Stimulated activated effector memory CD8-positive, alpha-beta T cell treated with anti-CD3 and anti-CD28 coated beads, Interleukin-12 subunit alpha, Interleukin-12 subunit beta, amount 100 ng/mL, for 72 hours (primary cell): Measurements from ENCODE around the gene AKR1B15.

Source experiments
- ATAC-seq: fragments of 150-1000 bp; cut with Tn5 transposase; 2 replicates; pipeline ENCODE4 v1.10.0; 2021
- DNase-seq, 2 donors: peaks; one replicate each; pipeline ENCODE4 v3.0.0; 2021 to 2022; ENCODE audit warnings: low spot score in 2 of 2
- H3K27ac Mint-ChIP-seq: one replicate; pipeline ENCODE4 v1.8.0; 2022; ENCODE audit warnings: mild to moderate bottlenecking, mixed read lengths
- H3K36me3 Mint-ChIP-seq: one replicate; pipeline ENCODE4 v1.8.0; 2022; ENCODE audit warnings: mild to moderate bottlenecking, mixed read lengths
- H3K4me1 Mint-ChIP-seq: one replicate; pipeline ENCODE4 v1.8.0; 2022; ENCODE audit warnings: mixed read lengths
- H3K4me3 Mint-ChIP-seq: one replicate; pipeline ENCODE4 v1.8.0; 2022; ENCODE audit warnings: mild to moderate bottlenecking, mixed read lengths
- H3K9me3 Mint-ChIP-seq: one replicate; pipeline ENCODE4 v1.8.0; 2022; ENCODE audit warnings: mixed read lengths

Gene AKR1B15

DNA sequence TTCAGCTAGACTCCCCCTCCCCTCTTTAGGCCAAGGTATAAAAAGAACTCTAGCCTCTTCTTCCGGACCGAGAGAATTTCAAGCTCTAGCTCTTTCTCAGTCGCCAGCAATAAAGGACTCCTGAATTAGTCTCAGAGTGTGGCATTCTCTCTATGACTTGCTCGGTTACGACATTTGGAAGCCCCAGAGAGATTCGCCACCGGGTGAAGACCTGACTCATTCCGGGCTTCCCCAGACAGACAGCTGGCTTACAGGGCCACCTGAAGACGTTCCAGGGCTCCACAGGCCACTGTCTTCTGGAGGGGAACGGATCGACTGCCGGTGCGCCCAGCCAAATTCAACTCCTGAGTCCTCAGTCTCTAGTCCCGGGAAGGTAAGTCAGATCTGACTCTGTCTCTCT, at the start of gene AKR1B15:
Gene AKR1B15 (plus strand): TSS at position 234 of the 400 bp plus-strand sequence. CDS start 15,510 bp downstream, outside the sequence.
- H3K4me1 Mint-ChIP-seq, result peaks cover 8% of the 10 kb centered on the region
- DNase-seq, result peak; percentile 8 to 68
- no peak within 1 kb of the TSS for H3K4me3 Mint-ChIP-seq
- no peak within 1 kb of the TSS for H3K27ac Mint-ChIP-seq
- no peaks in the 10 kb centered on the region for H3K9me3 Mint-ChIP-seq
- peak; percentile 93 for ATAC-seq
- no peaks in the 10 kb centered on the region for H3K36me3 Mint-ChIP-seq

- ATAC-seq, result no peak
- Mint-ChIP-seq H3K9me3 (no peaks in the 10 kb centered on the region), H3K36me3 (no peaks in the 10 kb centered on the region)
These were observed 48.5 kb upstream of the AKR1B15 start for GRCh38 chr7:134500406-134500805.

GRCh38 chr7:134500982-134501381, 47.9 kb upstream of the AKR1B15 start:
- Mint-ChIP-seq H3K9me3 (no peaks in the 10 kb centered on the region), H3K4me3 (no peak overlapping the region), H3K36me3 (no peaks in the 10 kb centered on the region), H3K4me1 (no peaks in the 10 kb centered on the region), H3K27ac (no peak overlapping the region)
- DNase-seq, result no peak
- ATAC-seq, result no peak

More at GRCh38 chr7:134500406-134500805, 48.5 kb upstream of the AKR1B15 start:
- no peaks in the 10 kb centered on the region for H3K4me1 Mint-ChIP-seq
- H3K27ac Mint-ChIP-seq, result no peak overlapping the region
- no peak for DNase-seq
- H3K4me3 Mint-ChIP-seq, result no peak overlapping the region

DNA sequence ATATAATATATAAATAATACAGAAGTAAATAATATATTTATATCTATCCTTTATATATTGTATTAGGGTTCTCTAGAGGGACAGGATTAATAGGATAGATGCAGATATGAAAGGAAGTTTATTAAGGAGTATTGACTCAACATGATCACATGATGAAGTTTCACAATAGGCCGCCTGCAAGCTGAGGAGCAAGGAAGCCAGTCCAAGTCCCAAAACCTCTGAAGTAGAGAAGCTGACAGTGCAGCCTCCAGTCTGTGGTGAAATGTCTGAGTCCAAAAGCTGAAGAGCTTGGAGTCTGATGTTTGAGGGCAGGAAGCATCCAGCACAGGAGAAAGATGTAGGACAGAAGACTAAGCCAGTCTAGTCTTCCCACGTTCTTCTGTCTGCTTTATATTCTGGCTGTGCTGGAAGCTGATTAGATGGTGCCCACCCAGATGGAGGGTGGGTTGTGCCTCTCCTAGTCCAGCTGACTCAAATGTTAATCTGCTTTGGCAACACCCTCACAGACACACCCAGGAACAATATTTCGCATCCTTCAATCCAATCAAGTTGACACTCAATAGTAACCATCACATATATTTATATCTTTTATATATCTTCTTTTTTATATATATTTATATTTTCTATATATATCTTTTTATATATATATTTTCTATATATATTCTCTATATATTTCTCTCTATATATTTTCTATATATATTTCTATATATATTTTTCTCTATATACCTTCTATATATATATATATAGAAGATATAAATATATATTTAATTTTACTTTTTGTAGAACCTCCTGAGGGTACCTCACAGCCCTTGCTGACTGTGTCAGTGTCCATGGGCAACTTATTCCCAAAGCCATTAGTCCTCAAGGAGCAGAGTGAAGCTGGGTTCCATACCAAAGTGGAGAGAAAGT, 46.2 kb upstream of the AKR1B15 start:
- no peaks in the 10 kb centered on the region for H3K9me3 Mint-ChIP-seq
- H3K4me1 Mint-ChIP-seq, result no peaks in the 10 kb centered on the region
- ATAC-seq (no peak), DNase-seq (no peak)
- no peak overlapping the region for H3K4me3 Mint-ChIP-seq
- no peak overlapping the region for H3K27ac Mint-ChIP-seq
- no peaks in the 10 kb centered on the region for H3K36me3 Mint-ChIP-seq

GRCh38 chr7:134504660-134505164, 44.2 kb upstream of the AKR1B15 start:
- ATAC-seq, result no peak
- Mint-ChIP-seq H3K27ac (no peak overlapping the region), H3K4me3 (no peak overlapping the region), H3K9me3 (no peaks in the 10 kb centered on the region), H3K4me1 (no peaks in the 10 kb centered on the region), H3K36me3 (no peaks in the 10 kb centered on the region)
- no peak for DNase-seq

DNA sequence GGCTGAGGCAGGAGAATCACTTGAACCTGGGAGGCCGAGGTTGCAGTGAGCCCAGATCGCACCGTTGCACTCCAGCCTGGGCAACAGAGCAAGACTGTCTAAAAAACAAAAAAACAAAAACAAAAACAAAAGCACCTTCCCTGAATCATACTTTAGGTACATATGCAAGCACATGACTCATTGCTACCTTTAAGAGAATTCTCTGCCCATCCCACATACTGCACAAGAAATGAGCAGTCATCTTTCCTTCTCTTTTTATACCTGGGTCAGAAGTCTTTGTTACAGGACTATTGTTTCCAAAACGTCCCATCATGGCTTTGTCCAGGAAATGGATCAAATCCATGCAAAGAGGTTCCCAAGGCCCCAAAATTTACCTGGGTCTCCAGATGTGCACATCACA, 43.1 kb upstream of the AKR1B15 start:
- ATAC-seq (no peak), DNase-seq (no peak)
- Mint-ChIP-seq H3K4me3 (no peak overlapping the region), H3K9me3 (no peaks in the 10 kb centered on the region), H3K4me1 (no peaks in the 10 kb centered on the region), H3K36me3 (no peaks in the 10 kb centered on the region), H3K27ac (no peak overlapping the region)

GRCh38 chr7:134509010-134509409, 39.9 kb upstream of the AKR1B15 start:
- no peaks in the 10 kb centered on the region for H3K9me3 Mint-ChIP-seq
- H3K4me3 Mint-ChIP-seq, result no peak overlapping the region
- ATAC-seq, result no peak
- H3K4me1 Mint-ChIP-seq, result no peaks in the 10 kb centered on the region
- DNase-seq, result no peak
- no peaks in the 10 kb centered on the region for H3K36me3 Mint-ChIP-seq
- H3K27ac Mint-ChIP-seq, result no peak overlapping the region

DNA sequence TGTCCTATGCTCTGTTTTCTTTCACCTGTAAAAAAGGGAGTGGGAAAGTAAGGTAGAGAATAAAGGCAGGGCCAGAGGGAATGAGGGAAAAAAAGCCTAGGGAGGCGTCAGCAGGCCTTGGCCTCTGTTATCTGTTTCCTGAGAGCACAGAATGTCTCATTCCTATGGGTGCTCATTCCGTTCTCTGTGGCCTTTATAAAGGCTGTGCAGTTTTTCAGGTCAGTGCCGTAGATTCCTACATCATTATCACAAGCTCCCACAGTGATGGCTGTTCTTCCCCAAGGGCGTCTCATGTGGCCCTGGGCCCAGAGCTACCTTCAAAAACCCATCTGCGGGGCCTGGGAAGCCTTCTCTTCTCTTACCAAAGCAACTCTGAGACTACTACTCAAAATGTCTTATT, 38.3 kb upstream of the AKR1B15 start:
- DNase-seq, result no peak
- H3K4me3 Mint-ChIP-seq, result no peak overlapping the region
- no peak for ATAC-seq
- H3K9me3 Mint-ChIP-seq, result no peaks in the 10 kb centered on the region
- no peaks in the 10 kb centered on the region for H3K36me3 Mint-ChIP-seq
- H3K27ac Mint-ChIP-seq, result no peak overlapping the region
- H3K4me1 Mint-ChIP-seq, result peaks cover 6% of the 10 kb centered on the region

DNA sequence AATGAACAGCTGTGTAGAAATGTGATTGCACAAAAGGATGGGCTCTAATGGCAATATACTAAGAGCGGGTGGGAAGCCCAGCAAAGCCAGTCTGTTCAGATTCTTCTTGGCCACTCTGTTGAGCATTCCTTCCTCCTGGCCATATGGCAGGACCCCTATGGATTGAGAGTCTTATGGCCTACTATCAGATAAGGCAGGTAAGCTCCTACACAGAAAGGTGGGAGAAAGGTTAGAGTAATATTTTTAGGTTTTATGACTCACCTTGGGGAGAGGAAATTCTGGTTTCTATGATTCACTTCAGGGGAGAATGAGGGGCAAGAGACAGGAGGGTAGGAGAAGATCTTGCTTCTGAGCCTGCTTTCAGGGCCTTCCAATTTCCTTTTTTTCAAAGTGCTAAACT, 36.6 kb upstream of the AKR1B15 start:
- DNase-seq (no peak), ATAC-seq (no peak)
- Mint-ChIP-seq H3K4me3 (no peak overlapping the region), H3K36me3 (no peaks in the 10 kb centered on the region), H3K27ac (no peak overlapping the region), H3K4me1 (peaks cover 6% of the 10 kb centered on the region), H3K9me3 (no peaks in the 10 kb centered on the region)

- no peaks in the 10 kb centered on the region for H3K36me3 Mint-ChIP-seq
- ATAC-seq (peak; percentile 44), DNase-seq (peak in 1 of 2 donors; percentile 54)
- no peak overlapping the region for H3K27ac Mint-ChIP-seq
- H3K4me3 Mint-ChIP-seq, result no peak overlapping the region
- H3K4me1 Mint-ChIP-seq, result peaks cover 6% of the 10 kb centered on the region
- H3K9me3 Mint-ChIP-seq, result no peaks in the 10 kb centered on the region
These were observed 35.6 kb upstream of the AKR1B15 start for GRCh38 chr7:134513169-134513752.

- DNase-seq, result no peak
- Mint-ChIP-seq H3K36me3 (no peaks in the 10 kb centered on the region), H3K4me3 (no peak overlapping the region), H3K27ac (no peak overlapping the region), H3K9me3 (no peaks in the 10 kb centered on the region), H3K4me1 (peaks cover 6% of the 10 kb centered on the region)
- no peak for ATAC-seq
These were observed 34.8 kb upstream of the AKR1B15 start for GRCh38 chr7:134514106-134514505.

DNA sequence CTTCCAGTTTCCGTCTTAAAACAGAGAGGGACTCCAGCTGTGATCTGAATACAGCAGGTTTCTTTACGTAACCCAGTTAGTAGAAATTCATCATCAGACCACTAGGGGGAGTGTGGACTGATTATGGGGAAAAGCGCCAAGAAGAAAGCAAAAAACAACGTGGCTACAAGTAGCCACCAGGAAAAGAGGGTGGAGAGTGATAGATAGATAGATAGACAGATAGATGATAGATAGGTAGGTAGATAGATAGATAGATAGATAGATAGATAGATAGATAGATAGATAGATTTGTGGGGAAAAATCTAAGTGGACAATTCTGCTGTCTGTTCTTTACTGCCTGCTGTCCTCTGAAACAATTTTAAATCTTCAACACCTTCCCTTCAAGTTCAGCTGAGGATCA, 34.2 kb upstream of the AKR1B15 start:
- no peak overlapping the region for H3K4me3 Mint-ChIP-seq
- H3K36me3 Mint-ChIP-seq, result no peaks in the 10 kb centered on the region
- no peak overlapping the region for H3K27ac Mint-ChIP-seq
- DNase-seq (peak in 1 of 2 donors; percentile 19), ATAC-seq (peak; percentile 58)
- H3K4me1 Mint-ChIP-seq, result peaks cover 6% of the 10 kb centered on the region
- no peaks in the 10 kb centered on the region for H3K9me3 Mint-ChIP-seq

- ATAC-seq (no peak), DNase-seq (no peak)
- H3K9me3 Mint-ChIP-seq, result no peaks in the 10 kb centered on the region
- no peaks in the 10 kb centered on the region for H3K36me3 Mint-ChIP-seq
- no peak overlapping the region for H3K27ac Mint-ChIP-seq
- H3K4me3 Mint-ChIP-seq, result no peak overlapping the region
- peaks cover 6% of the 10 kb centered on the region for H3K4me1 Mint-ChIP-seq
These were observed 33.1 kb upstream of the AKR1B15 start for GRCh38 chr7:134515569-134516468.

GRCh38 chr7:134520130-134520529, 28.8 kb upstream of the AKR1B15 start:
- H3K4me3 Mint-ChIP-seq, result no peak overlapping the region

GRCh38 chr7:134522601-134523000, 26.3 kb upstream of the AKR1B15 start:
- ATAC-seq, result no peak
- DNase-seq, result no peak
- Mint-ChIP-seq H3K4me1 (no peaks in the 10 kb centered on the region), H3K36me3 (no peaks in the 10 kb centered on the region), H3K9me3 (no peaks in the 10 kb centered on the region), H3K4me3 (no peak overlapping the region), H3K27ac (no peak overlapping the region)

More at GRCh38 chr7:134520130-134520529, 28.8 kb upstream of the AKR1B15 start:
- Mint-ChIP-seq H3K27ac (no peak overlapping the region), H3K9me3 (no peaks in the 10 kb centered on the region), H3K36me3 (no peaks in the 10 kb centered on the region), H3K4me1 (no peaks in the 10 kb centered on the region)
- DNase-seq (no peak), ATAC-seq (no peak)
